GM23338 (cell line): ENCODE results near the gene RNLS. TPM values are rescaled to one million over a fixed set of nuclear protein-coding genes. Genes with fewer than 3 reads are reported as not detected.

ENCODE experiments used
- ATAC-seq: fragments of 200-7000 bp; cut with Tn5 transposase; 3 replicates; pipeline ENCODE4 v1.9.1; 2020
- DNase-seq: peaks from one replicate; pipeline ENCODE4 v3.0.0-alpha.2; 2015; ENCODE audit warnings: low spot score
- H2AFZ ChIP-seq: fragments of 200-600 bp; sonication (generic); 2 replicates; pipeline ENCODE4 v1.8.0; 2016; ENCODE audit warnings: antibody characterized with exemption, mild to moderate bottlenecking, moderate library complexity
- H3F3A ChIP-seq: fragments of 200-600 bp; sonication (generic); replicated peaks from 2 replicates; pipeline ENCODE4 v1.8.0; 2017; ENCODE audit warnings: antibody characterized with exemption, mixed run types, low read depth
- H3K27ac ChIP-seq: fragments of 200-600 bp; sonication (generic); 2 replicates; pipeline ENCODE4 v1.6.1; 2016; ENCODE audit warnings: low read depth
- H3K27me3 ChIP-seq: fragments of 200-600 bp; sonication (generic); 2 replicates; pipeline ENCODE4 v1.8.0; 2016; ENCODE audit warnings: mild to moderate bottlenecking, mixed run types, moderate library complexity; ENCODE audit not compliant: insufficient read depth
- H3K36me3 ChIP-seq: fragments of 200-600 bp; sonication (generic); 2 replicates; pipeline ENCODE4 v1.8.0; 2016; ENCODE audit warnings: mild to moderate bottlenecking; ENCODE audit not compliant: insufficient read depth
- H3K4me1 ChIP-seq: fragments of 200-600 bp; sonication (generic); 2 replicates; pipeline ENCODE4 v1.8.0; 2016; ENCODE audit warnings: mild to moderate bottlenecking, moderate library complexity; ENCODE audit not compliant: insufficient read depth
- H3K4me2 ChIP-seq: fragments of 200-600 bp; sonication (generic); 2 replicates; pipeline ENCODE4 v1.7.1; 2017; ENCODE audit warnings: mixed run types
- H3K4me3 ChIP-seq: fragments of 200-600 bp; sonication (generic); 2 replicates; pipeline ENCODE4 v1.6.1; 2016; ENCODE audit warnings: mixed run types
- H3K79me2 ChIP-seq: fragments of 200-600 bp; sonication (generic); replicated peaks from 2 replicates; pipeline ENCODE4 v1.8.0; 2017; ENCODE audit warnings: mild to moderate bottlenecking; ENCODE audit not compliant: insufficient read depth
- H3K9me2 ChIP-seq: fragments of 200-600 bp; sonication (generic); 2 replicates; pipeline ENCODE4 v1.8.0; 2017; ENCODE audit not compliant: insufficient read depth
- H4K20me1 ChIP-seq: fragments of 200-600 bp; sonication (generic); replicated peaks from 2 replicates; pipeline ENCODE4 v1.8.0; 2017; ENCODE audit warnings: mild to moderate bottlenecking; ENCODE audit not compliant: insufficient read depth
- H3K27ac Mint-ChIP-seq: 2 replicates; pipeline ENCODE4 v1.8.0; 2020; ENCODE audit warnings: inconsistent platforms, mild to moderate bottlenecking, moderate library complexity, mixed read lengths
- H3K27me3 Mint-ChIP-seq: 3 replicates; pipeline ENCODE4 v1.8.0; 2022; ENCODE audit warnings: low read depth, mild to moderate bottlenecking, moderate library complexity, mixed read lengths, inconsistent platforms; ENCODE audit not compliant: insufficient read depth, poor library complexity
- H3K36me3 Mint-ChIP-seq: 3 replicates; pipeline ENCODE4 v1.8.0; 2021; ENCODE audit warnings: low read depth, mild to moderate bottlenecking, inconsistent platforms, moderate library complexity, mixed read lengths
- H3K4me1 Mint-ChIP-seq: 3 replicates; pipeline ENCODE4 v1.8.0; 2020; ENCODE audit warnings: mild to moderate bottlenecking, inconsistent platforms, mixed read lengths
- H3K4me3 Mint-ChIP-seq: 3 replicates; pipeline ENCODE4 v1.8.0; 2021; ENCODE audit warnings: moderate library complexity, mild to moderate bottlenecking, inconsistent platforms, mixed read lengths
- H3K9me3 Mint-ChIP-seq: 3 replicates; pipeline ENCODE4 v1.8.0; 2020; ENCODE audit warnings: moderate library complexity, mild to moderate bottlenecking, inconsistent platforms, mixed read lengths
- CREB1 ChIP-seq: fragments of 250-450 bp; sonication (Bioruptor Pico); IDR thresholded peaks from 2 replicates; pipeline ENCODE4 v1.5.0; 2020; ENCODE audit warnings: low read depth, mild to moderate bottlenecking, moderate library complexity
- JUNB ChIP-seq: IDR thresholded peaks from one replicate; pipeline ENCODE4 v1.6.1; 2016; ENCODE audit warnings: antibody characterized with exemption; ENCODE audit not compliant: unreplicated experiment
- POLR2AphosphoS5 ChIP-seq: IDR thresholded peaks from 2 replicates; pipeline ENCODE4 v1.6.1; 2016; ENCODE audit warnings: antibody characterized with exemption, low read depth
- STAT1 ChIP-seq: IDR thresholded peaks from one replicate; pipeline ENCODE4 v1.6.1; 2016; ENCODE audit warnings: antibody characterized with exemption; ENCODE audit not compliant: unreplicated experiment
- polyA plus RNA-seq: library from polyadenylated mRNA; unstranded; fragments of >200 nt; fragmentation: Nextera tagmentation; extraction: Ambion mirVana; gene quantifications from 2 replicates; pipeline ENCODE4 v1.2.1, GENCODE V29; 2016
- total RNA-seq: library from RNA; depleted of rRNA; stranded (reverse); fragments of >200 nt; shearing (Covaris generic); gene quantifications from 2 replicates; pipeline ENCODE4 v1.2.3, GENCODE V29; 2014
- TF ChIP-seq, protein P1 (sequence below): IDR thresholded peaks from one replicate; pipeline ENCODE4 v1.6.1; 2018; ENCODE audit warnings: antibody characterized with exemption; ENCODE audit not compliant: unreplicated experiment
- TF ChIP-seq, protein P2 (sequence below), 2 experiments: fragments of 200-600 bp in 1 of 2; sonication (generic) in 1 of 2; conservative IDR thresholded peaks; 2 replicates each; pipeline versions ENCODE4 v1.5.1 to v1.6.1; 2016 to 2017; ENCODE audit warnings: antibody characterized with exemption in 2 of 2, low read depth in 2 of 2, mild to moderate bottlenecking in 2 of 2, moderate library complexity in 1 of 2

The RNLS gene
- total and polyA plus RNA-seq, 2 experiments from 2014 or later, result 8.8 to 15.2 TPM

DNA sequence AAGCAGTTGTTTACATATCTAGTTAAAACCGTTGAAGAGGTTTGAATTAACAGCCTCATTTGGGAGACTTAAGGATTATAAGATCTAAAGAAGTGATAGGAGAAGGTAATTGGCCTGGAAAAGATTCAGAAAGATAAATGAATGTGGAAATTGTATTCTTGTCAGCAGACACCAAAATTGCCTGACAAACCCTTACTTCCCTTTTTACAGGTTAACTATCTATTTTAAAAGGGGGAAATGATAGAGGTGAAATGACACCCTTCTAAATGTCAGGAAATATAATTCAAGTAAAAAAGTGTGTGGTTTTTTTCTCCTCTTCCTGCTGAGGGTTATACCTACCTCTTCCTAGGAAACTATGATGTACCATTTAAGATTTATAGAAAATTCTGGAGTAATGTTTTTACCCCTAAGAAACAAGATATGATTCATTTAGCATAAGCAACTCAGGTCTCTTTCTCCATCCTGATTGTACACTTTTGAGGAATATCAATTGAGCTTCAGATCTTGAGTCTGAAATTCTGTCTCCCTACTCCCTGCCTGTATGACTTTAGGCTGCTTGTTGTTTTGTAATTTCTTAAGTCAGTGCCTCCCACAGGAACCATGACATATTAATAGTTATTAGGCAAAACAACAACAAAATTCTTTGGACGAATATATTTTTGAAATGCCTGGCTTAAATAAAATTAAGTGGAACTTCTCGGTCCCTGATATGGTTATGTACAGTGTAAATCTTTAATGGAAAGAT is 250.4 kb downstream of the RNLS start (continued):
- TF ChIP-seq, protein P1, sequence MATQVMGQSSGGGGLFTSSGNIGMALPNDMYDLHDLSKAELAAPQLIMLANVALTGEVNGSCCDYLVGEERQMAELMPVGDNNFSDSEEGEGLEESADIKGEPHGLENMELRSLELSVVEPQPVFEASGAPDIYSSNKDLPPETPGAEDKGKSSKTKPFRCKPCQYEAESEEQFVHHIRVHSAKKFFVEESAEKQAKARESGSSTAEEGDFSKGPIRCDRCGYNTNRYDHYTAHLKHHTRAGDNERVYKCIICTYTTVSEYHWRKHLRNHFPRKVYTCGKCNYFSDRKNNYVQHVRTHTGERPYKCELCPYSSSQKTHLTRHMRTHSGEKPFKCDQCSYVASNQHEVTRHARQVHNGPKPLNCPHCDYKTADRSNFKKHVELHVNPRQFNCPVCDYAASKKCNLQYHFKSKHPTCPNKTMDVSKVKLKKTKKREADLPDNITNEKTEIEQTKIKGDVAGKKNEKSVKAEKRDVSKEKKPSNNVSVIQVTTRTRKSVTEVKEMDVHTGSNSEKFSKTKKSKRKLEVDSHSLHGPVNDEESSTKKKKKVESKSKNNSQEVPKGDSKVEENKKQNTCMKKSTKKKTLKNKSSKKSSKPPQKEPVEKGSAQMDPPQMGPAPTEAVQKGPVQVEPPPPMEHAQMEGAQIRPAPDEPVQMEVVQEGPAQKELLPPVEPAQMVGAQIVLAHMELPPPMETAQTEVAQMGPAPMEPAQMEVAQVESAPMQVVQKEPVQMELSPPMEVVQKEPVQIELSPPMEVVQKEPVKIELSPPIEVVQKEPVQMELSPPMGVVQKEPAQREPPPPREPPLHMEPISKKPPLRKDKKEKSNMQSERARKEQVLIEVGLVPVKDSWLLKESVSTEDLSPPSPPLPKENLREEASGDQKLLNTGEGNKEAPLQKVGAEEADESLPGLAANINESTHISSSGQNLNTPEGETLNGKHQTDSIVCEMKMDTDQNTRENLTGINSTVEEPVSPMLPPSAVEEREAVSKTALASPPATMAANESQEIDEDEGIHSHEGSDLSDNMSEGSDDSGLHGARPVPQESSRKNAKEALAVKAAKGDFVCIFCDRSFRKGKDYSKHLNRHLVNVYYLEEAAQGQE, result no peak
- TF ChIP-seq JUNB (no peak), POLR2AphosphoS5 (no peak), CREB1 (no peak), STAT1 (no peak)

DNA sequence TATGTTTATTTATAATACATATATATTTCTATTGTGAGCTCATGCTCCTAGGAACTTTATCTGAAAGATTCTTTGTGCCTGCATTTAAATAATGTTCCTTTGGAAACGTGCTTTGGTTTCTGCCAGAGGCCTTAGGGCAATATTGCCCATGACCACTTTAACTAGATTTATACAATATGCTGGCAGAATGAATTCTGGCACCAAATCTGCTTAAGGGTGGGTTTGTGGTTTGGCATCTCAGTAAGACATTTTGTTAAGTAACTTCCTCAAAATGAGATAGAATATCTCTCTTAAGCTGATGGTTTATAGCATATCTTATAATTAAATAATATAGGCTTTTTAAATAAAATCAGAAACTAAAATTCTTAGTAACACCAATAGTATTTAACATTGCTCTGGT is 252.9 kb downstream of the RNLS start:
- no peak overlapping the region for H3K4me3 Mint-ChIP-seq
- H3K9me2 ChIP-seq, result no peaks in the 10 kb centered on the region

More for the DNA sequence above, 252.9 kb downstream of the RNLS start:
- Mint-ChIP-seq H3K4me1 (peaks cover 4% of the 10 kb centered on the region; the same call in 2 of the 3 replicates), H3K27ac (no peak overlapping the region), H3K9me3 (no peaks in the 10 kb centered on the region), H3K36me3 (no peaks in the 10 kb centered on the region), H3K27me3 (no peaks in the 10 kb centered on the region)
- H3K79me2 ChIP-seq, result no peaks in the 10 kb centered on the region
- no peaks in the 10 kb centered on the region for H3K27me3 ChIP-seq
- no peak for DNase-seq
- H4K20me1 ChIP-seq, result no peaks in the 10 kb centered on the region
- no peaks in the 10 kb centered on the region for H3K36me3 ChIP-seq
- no peak for TF ChIP-seq JUNB
- TF ChIP-seq, protein P2, sequence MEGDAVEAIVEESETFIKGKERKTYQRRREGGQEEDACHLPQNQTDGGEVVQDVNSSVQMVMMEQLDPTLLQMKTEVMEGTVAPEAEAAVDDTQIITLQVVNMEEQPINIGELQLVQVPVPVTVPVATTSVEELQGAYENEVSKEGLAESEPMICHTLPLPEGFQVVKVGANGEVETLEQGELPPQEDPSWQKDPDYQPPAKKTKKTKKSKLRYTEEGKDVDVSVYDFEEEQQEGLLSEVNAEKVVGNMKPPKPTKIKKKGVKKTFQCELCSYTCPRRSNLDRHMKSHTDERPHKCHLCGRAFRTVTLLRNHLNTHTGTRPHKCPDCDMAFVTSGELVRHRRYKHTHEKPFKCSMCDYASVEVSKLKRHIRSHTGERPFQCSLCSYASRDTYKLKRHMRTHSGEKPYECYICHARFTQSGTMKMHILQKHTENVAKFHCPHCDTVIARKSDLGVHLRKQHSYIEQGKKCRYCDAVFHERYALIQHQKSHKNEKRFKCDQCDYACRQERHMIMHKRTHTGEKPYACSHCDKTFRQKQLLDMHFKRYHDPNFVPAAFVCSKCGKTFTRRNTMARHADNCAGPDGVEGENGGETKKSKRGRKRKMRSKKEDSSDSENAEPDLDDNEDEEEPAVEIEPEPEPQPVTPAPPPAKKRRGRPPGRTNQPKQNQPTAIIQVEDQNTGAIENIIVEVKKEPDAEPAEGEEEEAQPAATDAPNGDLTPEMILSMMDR (conservative IDR thresholded peaks at IDR 0.05; ENCODE audit: low read depth in 2 of 2), result no peak
- no peak for ATAC-seq
- H3F3A ChIP-seq, result no peaks in the 10 kb centered on the region
- no peak overlapping the region for H3K27ac ChIP-seq
- no peak overlapping the region for H3K4me3 ChIP-seq
- H3K4me1 ChIP-seq, result peaks cover 8% of the 10 kb centered on the region
- H2AFZ ChIP-seq, result no peak overlapping the region
- H3K4me2 ChIP-seq, result no peak overlapping the region
